Kidney (tissue), 14 donors: ENCODE results near the gene ENAH. TPM values are rescaled to one million over a fixed set of nuclear protein-coding genes. Genes with fewer than 3 reads are reported as not detected.

Source experiments
- DNase-seq, 5 donors: peaks; one replicate each; pipeline ENCODE4 v3.0.0-alpha.2; 2013 to 2020
- FAIRE-seq: peaks from 2 replicates; lab custom pipeline; 2012; peaks lifted over from hg19 to GRCh38; lab: Jason Lieb, UNC
- H3K27ac ChIP-seq, 2 donors: one replicate each; pipeline ENCODE4 v1.7.0; 2013; ENCODE audit warnings: low read depth in 2 of 2, low read length in 2 of 2, inconsistent platforms in 1 of 2
- H3K27me3 ChIP-seq: one replicate; pipeline ENCODE4 v1.7.1; 2013; ENCODE audit warnings: low read length, inconsistent platforms; ENCODE audit not compliant: control insufficient read depth, insufficient read depth
- H3K36me3 ChIP-seq, 3 donors: one replicate each; pipeline versions ENCODE4 v1.7.0 to v1.7.1; 2013; ENCODE audit warnings: low read length in 3 of 3, control low read depth in 1 of 3, inconsistent platforms in 1 of 3; ENCODE audit not compliant: insufficient read depth in 3 of 3, control insufficient read depth in 2 of 3
- H3K4me1 ChIP-seq, 3 donors: one replicate each; pipeline versions ENCODE4 v1.7.0 to v1.7.1; 2013; ENCODE audit warnings: low read length in 3 of 3, inconsistent platforms in 1 of 3, low read depth in 1 of 3; ENCODE audit not compliant: control insufficient read depth in 2 of 3, insufficient read depth in 2 of 3
- H3K4me3 ChIP-seq, 3 donors: one replicate each; pipeline versions ENCODE4 v1.7.0 to v1.8.1; 2013; ENCODE audit warnings: low read length in 3 of 3, control low read depth in 1 of 3, inconsistent platforms in 1 of 3
- H3K9ac ChIP-seq, 3 donors: one replicate each; pipeline versions ENCODE4 v1.7.0 to v1.7.1; 2013; ENCODE audit warnings: low read length in 3 of 3, control low read depth in 1 of 3, inconsistent platforms in 1 of 3
- H3K9me3 ChIP-seq, 3 donors: one replicate each; pipeline versions ENCODE4 v1.7.0 to v1.7.1; 2013; ENCODE audit warnings: low read length in 3 of 3, control low read depth in 1 of 3, inconsistent platforms in 1 of 3; ENCODE audit not compliant: control insufficient read depth in 2 of 3, insufficient read depth in 1 of 3
- intact Hi-C: fragments of 100-400 bp; cut with DNase I; formaldehyde crosslinking; loops from one replicate; pipeline ENCODE4 v1.11.1; 2022
- polyA plus RNA-seq: library from polyadenylated mRNA; stranded (reverse); fragments of 350-450 nt; fragmentation: Illumina TruSeq; extraction: RNeasy Lipid Tissue Mini Kit (QIAGEN cat#74804); gene quantifications from one replicate; pipeline ENCODE4 v1.2.3, GENCODE V29; 2014; ENCODE audit warnings: low read depth, low replicate concordance; ENCODE audit not compliant: insufficient read depth
- total RNA-seq: library from RNA; stranded (reverse); fragmentation: NEBNext Ultra II Directional; extraction: Animal tissue kit (Norgen Biotek cat#: 25700); gene quantifications from one replicate; pipeline ENCODE4 v1.2.1, GENCODE V29; 2021
- TF ChIP-seq, protein P1 (sequence below): IDR thresholded peaks from 3 replicates; pipeline ENCODE4 v1.5.1; 2012; ENCODE audit warnings: mild to moderate bottlenecking, moderate library complexity, borderline replicate concordance; ENCODE audit not compliant: insufficient read depth; ENCODE audit errors: extremely low read depth
- donor health status: control.
- donor health status: control.
- donor health status: control.
- donor health status: control.
- donor health status: control.
- donor health status: DM: yes; HTN: yes; CAD: no.
- donor health status: Normal renal cell carcinoma (clear cell type).

Gene ENAH
- total and polyA plus RNA-seq, 2 donors from 2014 or later: 6.2 to 42.3 TPM

DNA sequence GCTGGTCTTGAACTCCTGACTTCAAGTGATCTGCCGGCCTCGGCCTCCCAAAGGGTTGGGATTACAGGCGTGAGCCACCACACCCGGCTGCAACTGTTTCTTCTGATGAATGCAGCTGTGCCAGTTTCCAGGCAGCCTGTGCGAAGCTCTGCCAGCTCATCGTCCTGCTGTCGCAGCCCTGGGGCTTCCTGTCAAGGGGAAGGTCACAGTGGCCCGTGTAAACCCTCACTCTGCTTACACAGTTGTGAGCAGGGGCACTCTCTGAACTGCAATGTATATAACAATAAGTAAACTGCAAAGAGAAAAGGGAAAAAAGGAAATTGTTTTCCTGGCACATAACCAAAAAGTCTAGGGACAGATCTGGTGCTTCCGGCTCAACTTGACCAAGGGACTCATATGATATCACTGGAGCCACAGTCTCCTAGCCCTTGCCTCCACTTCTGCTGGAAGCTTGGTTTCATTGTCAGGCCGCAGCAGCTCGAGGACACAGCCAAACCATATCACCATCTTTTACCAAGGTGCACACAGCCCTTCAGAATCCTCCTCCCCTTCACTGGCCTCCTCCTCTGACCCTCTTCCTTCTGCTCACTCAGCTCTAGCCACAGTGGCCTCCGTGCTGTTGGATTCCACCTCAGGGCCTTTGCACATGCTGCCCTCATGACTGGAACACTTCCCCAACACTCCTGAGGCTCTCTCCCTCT, 202.3 kb downstream of the ENAH start:
- Histone ChIP-seq H3K9me3 (no peaks in the 10 kb centered on the region), H3K9ac (no peak overlapping the region), H3K27me3 (no peaks in the 10 kb centered on the region), H3K27ac (no peak overlapping the region), H3K36me3 (no peaks in the 10 kb centered on the region), H3K4me1 (peaks cover 0 to 17% (median 16%) of the 10 kb centered on the region in 3 donors), H3K4me3 (no peak overlapping the region)
- DNase-seq: peak in 2 of 5 donors; percentile 11 to 78
- no peak for FAIRE-seq
- intact Hi-C loops: no loop called here
- TF ChIP-seq, protein P1, sequence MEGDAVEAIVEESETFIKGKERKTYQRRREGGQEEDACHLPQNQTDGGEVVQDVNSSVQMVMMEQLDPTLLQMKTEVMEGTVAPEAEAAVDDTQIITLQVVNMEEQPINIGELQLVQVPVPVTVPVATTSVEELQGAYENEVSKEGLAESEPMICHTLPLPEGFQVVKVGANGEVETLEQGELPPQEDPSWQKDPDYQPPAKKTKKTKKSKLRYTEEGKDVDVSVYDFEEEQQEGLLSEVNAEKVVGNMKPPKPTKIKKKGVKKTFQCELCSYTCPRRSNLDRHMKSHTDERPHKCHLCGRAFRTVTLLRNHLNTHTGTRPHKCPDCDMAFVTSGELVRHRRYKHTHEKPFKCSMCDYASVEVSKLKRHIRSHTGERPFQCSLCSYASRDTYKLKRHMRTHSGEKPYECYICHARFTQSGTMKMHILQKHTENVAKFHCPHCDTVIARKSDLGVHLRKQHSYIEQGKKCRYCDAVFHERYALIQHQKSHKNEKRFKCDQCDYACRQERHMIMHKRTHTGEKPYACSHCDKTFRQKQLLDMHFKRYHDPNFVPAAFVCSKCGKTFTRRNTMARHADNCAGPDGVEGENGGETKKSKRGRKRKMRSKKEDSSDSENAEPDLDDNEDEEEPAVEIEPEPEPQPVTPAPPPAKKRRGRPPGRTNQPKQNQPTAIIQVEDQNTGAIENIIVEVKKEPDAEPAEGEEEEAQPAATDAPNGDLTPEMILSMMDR: no peak

DNA sequence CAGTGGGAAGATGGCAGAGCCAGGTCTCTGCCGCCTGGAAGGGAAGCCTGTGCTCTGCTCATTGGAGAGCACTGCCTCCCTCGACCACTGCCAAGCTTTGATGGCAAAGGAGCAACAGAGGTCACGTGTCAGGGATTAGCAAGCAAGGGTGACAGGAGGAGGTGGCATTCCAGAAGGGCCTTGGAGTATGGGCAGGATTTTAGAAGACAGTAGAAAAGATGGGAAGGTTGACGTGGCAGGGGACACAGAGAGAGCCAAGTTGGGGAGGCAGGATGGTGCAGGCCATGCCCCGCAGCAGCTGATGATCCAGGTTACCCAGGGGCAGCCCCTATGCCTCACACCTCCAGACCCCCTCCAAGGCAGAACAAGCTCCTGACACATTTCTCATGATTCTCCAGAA, 203.1 kb downstream of the ENAH start:
- TF ChIP-seq, protein P1: no peak
- no peaks in the 10 kb centered on the region for H3K9me3 ChIP-seq
- no peak overlapping the region for H3K9ac ChIP-seq
- FAIRE-seq (no peak), DNase-seq (peak in 2 of 5 donors; percentile 27 to 29)
- H3K27ac ChIP-seq: no peak overlapping the region
- no peak overlapping the region for H3K4me3 ChIP-seq
- intact Hi-C loops: no loop called here
- peaks cover 0 to 21% (median 17%) of the 10 kb centered on the region in 3 donors for H3K4me1 ChIP-seq
- no peaks in the 10 kb centered on the region for H3K36me3 ChIP-seq
- H3K27me3 ChIP-seq: no peaks in the 10 kb centered on the region

- H3K4me1 ChIP-seq: peaks cover 0 to 21% (median 17%) of the 10 kb centered on the region in 3 donors
- H3K9me3 ChIP-seq: no peaks in the 10 kb centered on the region
- intact Hi-C loops: no loop called here
- H3K36me3 ChIP-seq: no peaks in the 10 kb centered on the region
- DNase-seq (peak in 1 of 5 donors; percentile 26), FAIRE-seq (no peak)
- no peak overlapping the region for H3K4me3 ChIP-seq
- H3K9ac ChIP-seq: no peak overlapping the region
- no peak overlapping the region for H3K27ac ChIP-seq
- TF ChIP-seq, protein P1: no peak
- no peaks in the 10 kb centered on the region for H3K27me3 ChIP-seq
These were observed 203.7 kb downstream of the ENAH start for GRCh38 chr1:225449261-225449660.
